ENCODE data around the gene ROBO2. TPM values are rescaled to one million over a fixed set of nuclear protein-coding genes. Genes with fewer than 3 reads are reported as not detected.

The ROBO2 gene
- total and polyA plus RNA-seq, 4 experiments from 2014 or later: not detected

DNA sequence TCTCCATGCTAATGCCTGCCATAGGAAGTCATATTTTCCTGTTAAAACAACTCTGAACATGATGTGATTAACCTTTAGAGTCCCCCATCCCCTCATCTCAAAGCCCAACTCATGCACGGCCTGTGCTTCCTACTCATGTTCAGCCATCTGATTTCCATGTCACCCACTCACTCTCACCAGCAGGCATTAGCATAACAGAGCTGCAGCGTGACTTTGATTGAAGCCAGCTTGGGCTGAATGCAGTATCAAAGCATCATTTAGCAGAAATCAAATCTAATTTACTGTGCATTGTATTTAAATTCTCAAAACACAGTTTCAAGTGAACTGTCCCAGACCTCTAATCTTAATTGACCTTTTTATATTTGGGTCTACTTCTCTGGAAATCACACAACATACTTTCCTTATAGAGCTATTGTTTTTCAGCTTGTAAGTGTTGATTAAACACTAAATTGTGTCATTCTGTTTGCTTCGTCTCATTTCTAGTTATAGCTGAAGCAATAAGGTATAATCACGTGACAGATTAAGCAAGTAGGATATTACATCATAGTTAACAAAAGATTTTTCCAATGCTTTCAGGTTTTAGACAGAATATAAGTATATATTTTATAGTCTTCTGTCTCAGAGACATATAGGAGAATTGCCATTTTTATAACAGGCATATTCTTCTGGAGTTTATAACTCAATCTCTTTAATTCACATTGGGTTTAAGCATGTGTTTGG is 501.5 kb downstream of the ROBO2 start:
- no peak overlapping the region for H3K27ac Mint-ChIP-seq
- Histone ChIP-seq H3K4me1 (ENCODE audit: insufficient read depth, low read length) (no peaks in the 10 kb centered on the region), H3K27ac (ENCODE audit: low read depth, low read length) (no peak overlapping the region), H3K27me3 (ENCODE audit: insufficient read depth, low read length) (no peaks in the 10 kb centered on the region), H3K9me3 (ENCODE audit: control insufficient read depth in 1 of 2, low read length in 2 of 2) (no peaks in the 10 kb centered on the region), H3K36me3 (ENCODE audit: insufficient read depth, low read length) (no peaks in the 10 kb centered on the region), H3K4me3 (ENCODE audit: low read length in 2 of 2) (no peak overlapping the region)
- H3K36me3 Mint-ChIP-seq: no peaks in the 10 kb centered on the region
- H3K27me3 Mint-ChIP-seq: no peaks in the 10 kb centered on the region
- no peaks in the 10 kb centered on the region for H3K4me1 Mint-ChIP-seq
- intact Hi-C loops (cut with micrococcal nuclease): no loop called here
- H3K4me3 Mint-ChIP-seq: no peak overlapping the region
- H3K9me3 Mint-ChIP-seq: peaks cover 3 to 31% (median 12%) of the 10 kb centered on the region in 8 donors
- ChIA-PET POLR2A (ENCODE audit: partially characterized antibody) (no interaction called here), CTCF (ENCODE audit: partially characterized antibody) (interaction anchor here (0.7 kb wide), 1 partner anchor 8 kb away, joined by 3 read pairs; no protein-coding TSS in a partner anchor)
- DNase-seq: no peak

DNA sequence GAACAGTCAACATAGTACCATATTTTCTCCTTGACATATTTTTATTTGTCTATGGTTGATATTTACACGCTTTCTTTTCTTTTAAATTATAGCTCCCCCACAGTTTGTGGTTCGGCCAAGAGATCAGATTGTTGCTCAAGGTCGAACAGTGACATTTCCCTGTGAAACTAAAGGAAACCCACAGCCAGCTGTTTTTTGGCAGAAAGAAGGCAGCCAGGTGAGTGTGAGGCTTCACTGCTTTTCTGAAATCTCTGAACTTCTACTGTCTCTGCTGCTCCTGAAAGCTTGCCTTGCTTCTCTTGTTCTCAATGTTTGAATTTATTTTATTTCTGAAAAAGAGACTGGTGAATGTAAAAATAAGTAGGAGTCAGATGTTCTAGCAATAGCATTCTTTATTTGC is 506.3 kb downstream of the ROBO2 start:
- Histone ChIP-seq H3K4me1 (ENCODE audit: insufficient read depth, low read length) (no peaks in the 10 kb centered on the region), H3K36me3 (ENCODE audit: insufficient read depth, low read length) (no peaks in the 10 kb centered on the region), H3K4me3 (ENCODE audit: low read length in 2 of 2) (no peak overlapping the region), H3K27me3 (ENCODE audit: insufficient read depth, low read length) (no peaks in the 10 kb centered on the region), H3K9me3 (ENCODE audit: control insufficient read depth in 1 of 2, low read length in 2 of 2) (no peaks in the 10 kb centered on the region), H3K27ac (ENCODE audit: low read depth, low read length) (no peak overlapping the region)
- Mint-ChIP-seq H3K36me3 (no peaks in the 10 kb centered on the region), H3K4me3 (no peak overlapping the region), H3K27ac (no peak overlapping the region), H3K4me1 (no peaks in the 10 kb centered on the region), H3K27me3 (no peaks in the 10 kb centered on the region), H3K9me3 (peaks cover 0 to 25% (median 10%) of the 10 kb centered on the region in 8 donors)
- intact Hi-C loops (cut with micrococcal nuclease): no loop called here
- ChIA-PET POLR2A (ENCODE audit: partially characterized antibody) (interaction anchor here (0.6 kb wide), 1 partner anchor 1461 kb away, joined by 7 read pairs; no protein-coding TSS in a partner anchor), CTCF (ENCODE audit: partially characterized antibody) (no interaction called here)
- DNase-seq: no peak

DNA sequence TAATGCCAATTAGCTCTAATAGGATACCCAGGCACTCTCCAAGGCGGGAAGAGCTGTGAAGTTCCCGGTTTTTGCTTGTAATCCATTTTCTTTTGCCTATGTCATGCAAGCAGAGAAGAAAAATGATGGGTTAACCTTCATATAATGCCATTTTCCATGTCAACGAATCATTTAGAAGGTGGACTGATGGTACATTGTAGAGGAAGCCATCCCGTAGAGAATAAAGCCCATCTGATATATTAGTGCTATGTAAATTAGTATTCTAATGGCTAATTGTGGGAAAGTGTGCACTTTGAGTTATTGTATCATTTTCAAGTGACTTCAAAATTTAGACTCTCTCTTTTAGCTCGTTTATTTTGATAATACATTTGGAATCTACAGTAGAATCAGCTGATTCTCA is 509.1 kb downstream of the ROBO2 start:
- Histone ChIP-seq H3K27ac (ENCODE audit: low read depth, low read length) (no peak overlapping the region), H3K4me3 (ENCODE audit: low read length in 2 of 2) (no peak overlapping the region), H3K36me3 (ENCODE audit: insufficient read depth, low read length) (no peaks in the 10 kb centered on the region), H3K4me1 (ENCODE audit: insufficient read depth, low read length) (no peaks in the 10 kb centered on the region), H3K9me3 (ENCODE audit: control insufficient read depth in 1 of 2, low read length in 2 of 2) (no peaks in the 10 kb centered on the region), H3K27me3 (ENCODE audit: insufficient read depth, low read length) (no peaks in the 10 kb centered on the region)
- intact Hi-C loops (cut with micrococcal nuclease): no loop called here
- Mint-ChIP-seq H3K9me3 (peaks cover 0 to 20% (median 12%) of the 10 kb centered on the region in 8 donors), H3K27ac (no peak overlapping the region), H3K4me1 (no peaks in the 10 kb centered on the region), H3K36me3 (no peaks in the 10 kb centered on the region), H3K27me3 (no peaks in the 10 kb centered on the region), H3K4me3 (no peak overlapping the region)
- CTCF ChIA-PET (ENCODE audit: partially characterized antibody): no interaction called here
- no peak for DNase-seq
- POLR2A ChIA-PET (ENCODE audit: partially characterized antibody): no interaction called here

- no peak overlapping the region for H3K27ac ChIP-seq (ENCODE audit: low read depth, low read length)
- peak overlapping the region in 1 of 7 donors; percentile 65 for H3K27ac Mint-ChIP-seq
- POLR2A ChIA-PET (ENCODE audit: partially characterized antibody): no interaction called here
- intact Hi-C loops (cut with micrococcal nuclease): no loop called here
- H3K27me3 Mint-ChIP-seq: no peaks in the 10 kb centered on the region
- no peak overlapping the region for H3K4me3 ChIP-seq (ENCODE audit: low read length in 2 of 2)
- no peaks in the 10 kb centered on the region for H3K27me3 ChIP-seq (ENCODE audit: insufficient read depth, low read length)
- H3K36me3 ChIP-seq (ENCODE audit: insufficient read depth, low read length): no peaks in the 10 kb centered on the region
- no peaks in the 10 kb centered on the region for H3K36me3 Mint-ChIP-seq
- no peaks in the 10 kb centered on the region for H3K9me3 ChIP-seq (ENCODE audit: control insufficient read depth in 1 of 2, low read length in 2 of 2)
- H3K4me1 Mint-ChIP-seq: no peaks in the 10 kb centered on the region
- DNase-seq: no peak
- peaks cover 2 to 17% (median 8%) of the 10 kb centered on the region in 8 donors for H3K9me3 Mint-ChIP-seq
- no peaks in the 10 kb centered on the region for H3K4me1 ChIP-seq (ENCODE audit: insufficient read depth, low read length)
- H3K4me3 Mint-ChIP-seq: no peak overlapping the region
- CTCF ChIA-PET (ENCODE audit: partially characterized antibody): no interaction called here
Observed at GRCh38 chr3:77553240-77553639, 513.3 kb downstream of the ROBO2 start.

- POLR2A ChIA-PET (ENCODE audit: partially characterized antibody): no interaction called here
- H3K36me3 Mint-ChIP-seq: no peaks in the 10 kb centered on the region
Observed at GRCh38 chr3:77562089-77562488, 522.2 kb downstream of the ROBO2 start.

GRCh38 chr3:77563012-77563411 is 523.1 kb downstream of the ROBO2 start:
- H3K4me1 Mint-ChIP-seq: no peaks in the 10 kb centered on the region
- H3K27ac ChIP-seq (ENCODE audit: low read depth, low read length): no peak overlapping the region
- intact Hi-C loops (cut with micrococcal nuclease): no loop called here
- H3K4me1 ChIP-seq (ENCODE audit: insufficient read depth, low read length): no peaks in the 10 kb centered on the region
- H3K27ac Mint-ChIP-seq: no peak overlapping the region
- DNase-seq: no peak
- peaks cover 0 to 8% of the 10 kb centered on the region in 2 donors for H3K9me3 ChIP-seq (ENCODE audit: control insufficient read depth in 1 of 2, low read length in 2 of 2)
- H3K36me3 ChIP-seq (ENCODE audit: insufficient read depth, low read length): no peaks in the 10 kb centered on the region
- H3K9me3 Mint-ChIP-seq: peaks cover 4 to 24% (median 7%) of the 10 kb centered on the region in 8 donors
- ChIA-PET POLR2A (ENCODE audit: partially characterized antibody) (no interaction called here), CTCF (ENCODE audit: partially characterized antibody) (no interaction called here)
- H3K36me3 Mint-ChIP-seq: no peaks in the 10 kb centered on the region
- no peak overlapping the region for H3K4me3 ChIP-seq (ENCODE audit: low read length in 2 of 2)
- H3K27me3 Mint-ChIP-seq: no peaks in the 10 kb centered on the region
- no peak overlapping the region for H3K4me3 Mint-ChIP-seq
- H3K27me3 ChIP-seq (ENCODE audit: insufficient read depth, low read length): no peaks in the 10 kb centered on the region

More at GRCh38 chr3:77562089-77562488, 522.2 kb downstream of the ROBO2 start:
- Mint-ChIP-seq H3K4me1 (no peaks in the 10 kb centered on the region), H3K27me3 (no peaks in the 10 kb centered on the region), H3K4me3 (no peak overlapping the region), H3K27ac (no peak overlapping the region), H3K9me3 (peaks cover 0 to 27% (median 6%) of the 10 kb centered on the region in 8 donors)
- H3K27me3 ChIP-seq (ENCODE audit: insufficient read depth, low read length): no peaks in the 10 kb centered on the region
- no peak overlapping the region for H3K27ac ChIP-seq (ENCODE audit: low read depth, low read length)
- H3K4me1 ChIP-seq (ENCODE audit: insufficient read depth, low read length): no peaks in the 10 kb centered on the region
- peaks cover 0 to 8% of the 10 kb centered on the region in 2 donors for H3K9me3 ChIP-seq (ENCODE audit: control insufficient read depth in 1 of 2, low read length in 2 of 2)
- DNase-seq: no peak
- H3K4me3 ChIP-seq (ENCODE audit: low read length in 2 of 2): no peak overlapping the region
- CTCF ChIA-PET (ENCODE audit: partially characterized antibody): no interaction called here
- intact Hi-C loops (cut with micrococcal nuclease): no loop called here
- H3K36me3 ChIP-seq (ENCODE audit: insufficient read depth, low read length): no peaks in the 10 kb centered on the region

- Histone ChIP-seq H3K4me1 (ENCODE audit: insufficient read depth, low read length) (no peaks in the 10 kb centered on the region), H3K27ac (ENCODE audit: low read depth, low read length) (no peak overlapping the region), H3K27me3 (ENCODE audit: insufficient read depth, low read length) (no peaks in the 10 kb centered on the region), H3K4me3 (ENCODE audit: low read length in 2 of 2) (no peak overlapping the region), H3K9me3 (ENCODE audit: control insufficient read depth in 1 of 2, low read length in 2 of 2) (peaks cover 0 to 3% of the 10 kb centered on the region in 2 donors), H3K36me3 (ENCODE audit: insufficient read depth, low read length) (no peaks in the 10 kb centered on the region)
- peaks cover 3 to 25% (median 5%) of the 10 kb centered on the region in 8 donors for H3K9me3 Mint-ChIP-seq
- no peak overlapping the region for H3K4me3 Mint-ChIP-seq
- CTCF ChIA-PET (ENCODE audit: partially characterized antibody): no interaction called here
- POLR2A ChIA-PET (ENCODE audit: partially characterized antibody): no interaction called here
- intact Hi-C loops (cut with micrococcal nuclease): no loop called here
- no peaks in the 10 kb centered on the region for H3K4me1 Mint-ChIP-seq
- no peak for DNase-seq
- no peaks in the 10 kb centered on the region for H3K36me3 Mint-ChIP-seq
- no peak overlapping the region for H3K27ac Mint-ChIP-seq
- H3K27me3 Mint-ChIP-seq: no peaks in the 10 kb centered on the region
Observed at GRCh38 chr3:77566055-77566454, 526.2 kb downstream of the ROBO2 start.

Measured in CD4-positive, alpha-beta memory T cell (primary cell).